Fibroblast of lung (primary cell): ENCODE data around the gene CYGB. TPM values are rescaled to one million over a fixed set of nuclear protein-coding genes. Genes with fewer than 3 reads are reported as not detected.

Source experiments
- DNase-seq, 2 donors: peaks; one replicate each; pipeline versions ENCODE4 v3.0.0 to v3.0.0-alpha.2; 2010; ENCODE audit warnings: low read depth in 2 of 2
- H2AFZ ChIP-seq: 2 replicates; pipeline ENCODE4 v1.5.1; 2012; ENCODE audit warnings: low read length, control low read depth, inconsistent platforms
- H3K27ac ChIP-seq: 2 replicates; pipeline ENCODE4 v1.5.1; 2011; ENCODE audit warnings: low read length, control low read depth; ENCODE audit not compliant: insufficient read depth
- H3K27me3 ChIP-seq: 2 replicates; pipeline ENCODE4 v1.5.1; 2011; ENCODE audit warnings: mild to moderate bottlenecking, low read length; ENCODE audit not compliant: control insufficient read depth, insufficient read depth
- H3K36me3 ChIP-seq: 2 replicates; pipeline ENCODE4 v1.5.1; 2011; ENCODE audit warnings: low read length; ENCODE audit not compliant: control insufficient read depth, insufficient read depth
- H3K4me1 ChIP-seq: 2 replicates; pipeline ENCODE4 v1.5.1; 2011; ENCODE audit warnings: low read length; ENCODE audit not compliant: control insufficient read depth, insufficient read depth; ENCODE audit errors: extremely low read depth
- H3K4me2 ChIP-seq: 2 replicates; pipeline ENCODE4 v1.5.1; 2011; ENCODE audit warnings: low read length, control low read depth; ENCODE audit not compliant: insufficient read depth; ENCODE audit errors: extremely low read depth
- H3K4me3 ChIP-seq, 4 experiments: fragments of 200-600 bp in 1 of 4; sonication (generic) in 1 of 4; replicated peaks in 1 of 4; 2 replicates each; pipeline ENCODE4 v1.5.1; 2011 to 2016; ENCODE audit warnings: low read length in 4 of 4, low read depth in 3 of 4, mild to moderate bottlenecking in 3 of 4, control low read depth in 2 of 4, inconsistent platforms in 1 of 4, mixed read lengths in 1 of 4; ENCODE audit not compliant: insufficient read depth in 1 of 4; ENCODE audit errors: control extremely low read depth in 1 of 4
- H3K79me2 ChIP-seq: 2 replicates; pipeline ENCODE4 v1.5.1; 2012; ENCODE audit warnings: mild to moderate bottlenecking, low read length, inconsistent platforms; ENCODE audit not compliant: control insufficient read depth, insufficient read depth
- H3K9ac ChIP-seq: 2 replicates; pipeline ENCODE4 v1.5.1; 2011; ENCODE audit warnings: mild to moderate bottlenecking, low read length, control low read depth; ENCODE audit not compliant: insufficient read depth
- H3K9me3 ChIP-seq: 2 replicates; pipeline ENCODE4 v1.5.1; 2012; ENCODE audit warnings: low read depth, low read length; ENCODE audit not compliant: control insufficient read depth, insufficient read depth
- H4K20me1 ChIP-seq: 2 replicates; pipeline ENCODE4 v1.5.1; 2011; ENCODE audit warnings: low read length; ENCODE audit not compliant: control insufficient read depth, insufficient read depth; ENCODE audit errors: extremely low read depth
- EZH2 ChIP-seq: IDR thresholded peaks from 2 replicates; pipeline ENCODE4 v1.5.1; 2012; ENCODE audit warnings: low read length, control low read depth, mild to moderate bottlenecking; ENCODE audit errors: missing control alignments
- polyA plus RNA-seq, 2 donors: library from polyadenylated mRNA; depleted of rRNA in 1 of 2; stranded (reverse) in 1 of 2; unstranded in 1 of 2; fragments of >200 nt; gene quantifications; 2 replicates each; pipeline ENCODE4 v1.2.1, GENCODE V29; 2011 to 2012; ENCODE audit warnings: missing spikeins in 1 of 2
- total RNA-seq: library from RNA; depleted of rRNA; stranded (reverse); fragments of >200 nt; gene quantifications from 2 replicates; pipeline ENCODE4 v1.2.1, GENCODE V29; 2014
- TF ChIP-seq, protein P1 (sequence below), 2 donors: IDR thresholded peaks in 1 of 2; conservative IDR thresholded peaks in 1 of 2; 1 replicate in 1 of 2; 2 replicates in 1 of 2; pipeline ENCODE4 v1.5.1; 2011 to 2012; ENCODE audit warnings: low read length in 2 of 2, control low read depth in 1 of 2, inconsistent platforms in 1 of 2, low read depth in 1 of 2, mild to moderate bottlenecking in 1 of 2

The CYGB gene
- total and polyA plus RNA-seq, 2 donors (not counting 1 experiment from before 2014, with no cell fraction given): 10.0 to 12.4 TPM

DNA sequence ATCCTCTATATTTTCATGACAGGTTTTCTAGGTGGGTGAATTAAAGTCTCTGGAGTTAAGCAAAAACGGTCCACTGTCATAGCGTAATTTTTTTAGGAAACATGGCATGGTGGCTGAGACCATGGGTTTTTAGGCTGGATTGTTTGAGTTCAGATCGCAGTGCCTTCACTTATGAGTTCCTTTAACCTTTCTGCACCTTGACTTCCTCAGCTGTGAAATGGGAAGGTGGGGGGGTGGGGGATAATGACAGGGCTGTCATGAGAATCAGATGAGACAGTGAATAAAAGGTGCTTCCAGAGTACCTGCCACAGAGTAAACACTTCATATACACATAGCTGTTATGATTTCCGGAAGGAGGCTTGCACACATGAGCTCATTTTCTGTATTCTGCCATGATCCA, 14.2 kb upstream of the CYGB start:
- Histone ChIP-seq H3K27ac (no peak overlapping the region), H3K9me3 (no peaks in the 10 kb centered on the region), H3K36me3 (no peaks in the 10 kb centered on the region), H3K4me3 (no peak overlapping the region), H3K9ac (no peak overlapping the region), H2AFZ (no peak overlapping the region), H3K4me1 (peaks cover 9% of the 10 kb centered on the region), H4K20me1 (no peaks in the 10 kb centered on the region), H3K27me3 (no peaks in the 10 kb centered on the region), H3K4me2 (no peak overlapping the region), H3K79me2 (no peaks in the 10 kb centered on the region)
- TF ChIP-seq, protein P1, sequence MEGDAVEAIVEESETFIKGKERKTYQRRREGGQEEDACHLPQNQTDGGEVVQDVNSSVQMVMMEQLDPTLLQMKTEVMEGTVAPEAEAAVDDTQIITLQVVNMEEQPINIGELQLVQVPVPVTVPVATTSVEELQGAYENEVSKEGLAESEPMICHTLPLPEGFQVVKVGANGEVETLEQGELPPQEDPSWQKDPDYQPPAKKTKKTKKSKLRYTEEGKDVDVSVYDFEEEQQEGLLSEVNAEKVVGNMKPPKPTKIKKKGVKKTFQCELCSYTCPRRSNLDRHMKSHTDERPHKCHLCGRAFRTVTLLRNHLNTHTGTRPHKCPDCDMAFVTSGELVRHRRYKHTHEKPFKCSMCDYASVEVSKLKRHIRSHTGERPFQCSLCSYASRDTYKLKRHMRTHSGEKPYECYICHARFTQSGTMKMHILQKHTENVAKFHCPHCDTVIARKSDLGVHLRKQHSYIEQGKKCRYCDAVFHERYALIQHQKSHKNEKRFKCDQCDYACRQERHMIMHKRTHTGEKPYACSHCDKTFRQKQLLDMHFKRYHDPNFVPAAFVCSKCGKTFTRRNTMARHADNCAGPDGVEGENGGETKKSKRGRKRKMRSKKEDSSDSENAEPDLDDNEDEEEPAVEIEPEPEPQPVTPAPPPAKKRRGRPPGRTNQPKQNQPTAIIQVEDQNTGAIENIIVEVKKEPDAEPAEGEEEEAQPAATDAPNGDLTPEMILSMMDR (conservative IDR thresholded peaks at IDR 0.05 in 1 of 2, IDR thresholded peaks at IDR 0.05 in 1 of 2; ENCODE audit: low read depth in 1 of 2, low read length in 2 of 2): no peak
- no peak for TF ChIP-seq EZH2
- DNase-seq: no peak

DNA sequence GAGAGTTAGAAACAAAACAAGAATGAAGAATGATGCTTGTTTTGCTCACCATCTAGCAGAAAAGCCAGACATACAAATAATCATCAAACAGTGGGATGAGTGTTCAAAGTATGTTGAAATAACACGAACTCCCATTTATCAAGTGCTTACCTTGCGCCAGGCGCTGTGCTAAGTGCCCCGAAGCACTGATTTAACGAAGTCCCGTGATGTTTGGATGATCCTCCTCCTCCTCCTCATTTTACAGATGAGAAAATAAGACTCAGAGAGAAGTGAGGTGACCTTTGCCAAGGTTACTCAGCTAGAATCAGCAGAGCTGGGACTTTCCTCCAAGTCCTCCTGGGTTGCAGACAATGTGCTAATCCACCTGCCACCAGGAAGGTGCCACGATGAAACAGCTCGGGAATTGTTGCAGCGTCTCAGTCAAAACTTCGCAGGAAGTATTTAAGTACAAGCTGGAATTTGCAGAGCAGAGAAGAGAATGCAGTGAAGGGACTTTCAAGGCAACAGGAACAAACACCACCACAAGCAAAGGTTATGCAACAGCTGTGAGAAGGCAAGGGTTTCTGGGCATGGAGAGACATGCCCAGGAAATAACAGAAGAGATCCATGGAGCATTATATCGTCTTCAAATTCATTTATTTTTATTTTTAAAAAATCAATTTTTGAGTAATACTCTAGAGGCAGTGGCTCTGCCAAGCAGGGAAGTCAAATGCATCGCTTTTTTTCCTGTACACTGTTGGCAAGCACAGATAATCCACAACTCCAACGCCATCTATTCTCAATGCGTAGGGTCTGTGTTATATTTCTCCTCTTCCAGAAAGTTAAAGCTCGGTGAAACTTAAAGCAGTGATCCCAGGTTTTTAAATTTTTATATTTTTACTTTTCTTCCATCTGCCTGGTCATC, 13.5 kb upstream of the CYGB start:
- peak in 1 of 2 donors; percentile 62 for DNase-seq
- Histone ChIP-seq H2AFZ (no peak overlapping the region), H3K9me3 (no peaks in the 10 kb centered on the region), H3K79me2 (no peaks in the 10 kb centered on the region), H3K4me2 (no peak overlapping the region), H4K20me1 (no peaks in the 10 kb centered on the region), H3K4me3 (peak overlapping the region in 1 of 4 experiments; percentile 3), H3K36me3 (no peaks in the 10 kb centered on the region), H3K9ac (no peak overlapping the region), H3K27ac (no peak overlapping the region), H3K27me3 (no peaks in the 10 kb centered on the region), H3K4me1 (peaks cover 16% of the 10 kb centered on the region)
- TF ChIP-seq EZH2: no peak
- TF ChIP-seq, protein P1 (conservative IDR thresholded peaks at IDR 0.05 in 1 of 2, IDR thresholded peaks at IDR 0.05 in 1 of 2; ENCODE audit: low read depth in 1 of 2, low read length in 2 of 2): no peak

DNA sequence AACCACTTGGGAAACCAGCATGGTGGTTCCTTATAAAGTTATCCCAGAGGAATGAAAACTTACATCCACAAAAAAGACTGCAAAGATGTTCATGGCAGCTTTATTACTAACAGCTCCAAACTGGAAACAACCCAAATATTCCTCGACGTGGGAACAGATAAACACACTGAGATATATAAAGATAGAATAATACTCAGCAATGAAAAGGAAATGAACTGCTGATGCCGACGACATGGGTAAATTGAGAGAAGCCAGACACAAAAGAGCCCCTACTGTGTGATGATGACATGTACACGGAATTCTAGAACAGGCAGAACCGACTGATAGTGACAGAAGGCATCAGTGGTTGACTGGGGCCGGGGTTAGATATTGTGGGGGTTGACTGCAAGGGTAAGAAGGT, 12.0 kb upstream of the CYGB start:
- Histone ChIP-seq H3K9ac (no peak overlapping the region), H3K9me3 (no peaks in the 10 kb centered on the region), H3K36me3 (no peaks in the 10 kb centered on the region), H3K4me3 (no peak overlapping the region), H4K20me1 (no peaks in the 10 kb centered on the region), H3K79me2 (no peaks in the 10 kb centered on the region), H3K4me2 (no peak overlapping the region), H3K4me1 (peaks cover 22% of the 10 kb centered on the region), H2AFZ (no peak overlapping the region), H3K27ac (no peak overlapping the region), H3K27me3 (no peaks in the 10 kb centered on the region)
- no peak for TF ChIP-seq EZH2
- TF ChIP-seq, protein P1 (conservative IDR thresholded peaks at IDR 0.05 in 1 of 2, IDR thresholded peaks at IDR 0.05 in 1 of 2; ENCODE audit: low read depth in 1 of 2, low read length in 2 of 2): no peak
- no peak for DNase-seq
